Lower lobe of right lung (tissue), 2 donors: ENCODE data around the gene ZNF608. TPM values are rescaled to one million over a fixed set of nuclear protein-coding genes. Genes with fewer than 3 reads are reported as not detected.

Source experiments
- ATAC-seq, 2 donors: fragments of 200-7000 bp; cut with Tn5 transposase; one replicate each; pipeline ENCODE4 v1.9.1; 2020 to 2022; ENCODE audit warnings: mild to moderate bottlenecking in 2 of 2, moderate library complexity in 2 of 2
- DNase-seq: peaks from one replicate; pipeline ENCODE4 v3.0.0-alpha.2; 2020
- H3K27ac ChIP-seq: fragments of 200-600 bp; one replicate; pipeline ENCODE4 v1.8.0; 2022
- H3K27me3 ChIP-seq: fragments of 200-600 bp; one replicate; pipeline ENCODE4 v1.8.0; 2022; ENCODE audit warnings: low read depth
- H3K36me3 ChIP-seq: fragments of 200-600 bp; one replicate; pipeline ENCODE4 v1.8.0; 2022; ENCODE audit warnings: mild to moderate bottlenecking
- H3K4me1 ChIP-seq: fragments of 200-600 bp; one replicate; pipeline ENCODE4 v1.8.0; 2022
- H3K4me3 ChIP-seq: fragments of 200-600 bp; one replicate; pipeline ENCODE4 v1.8.0; 2022; ENCODE audit warnings: mild to moderate bottlenecking
- H3K9me3 ChIP-seq: fragments of 200-600 bp; one replicate; pipeline ENCODE4 v1.8.0; 2022
- CTCF ChIP-seq: fragments of 200-600 bp; IDR thresholded peaks from one replicate; pipeline ENCODE4 v1.8.0; 2022; ENCODE audit warnings: antibody characterized with exemption, mild to moderate bottlenecking
- intact Hi-C: fragments of 100-400 bp; cut with DNase I; formaldehyde crosslinking; loops from one replicate; pipeline ENCODE4 v1.11.0; 2022
- total RNA-seq: library from RNA; stranded (reverse); fragmentation: NEBNext Ultra II Directional; extraction: Animal tissue kit (Norgen Biotek cat#: 25700); gene quantifications from one replicate; pipeline ENCODE4 v1.2.1, GENCODE V29; 2021
- donor health status: DM: no; HTN: yes; CAD: no; lungs with severe emphysema.

Gene ZNF608
- total RNA-seq, 1 donor from 2014 or later, result 27.9 TPM

- no peak for TF ChIP-seq CTCF
- H3K4me3 ChIP-seq, result no peak overlapping the region
- H3K36me3 ChIP-seq, result no peaks in the 10 kb centered on the region
- H3K27me3 ChIP-seq, result peaks cover 4% of the 10 kb centered on the region
- H3K27ac ChIP-seq, result no peak overlapping the region
- intact Hi-C loops, result no loop called here
- DNase-seq (no peak), ATAC-seq (no peak)
- no peaks in the 10 kb centered on the region for H3K4me1 ChIP-seq
- no peaks in the 10 kb centered on the region for H3K9me3 ChIP-seq
Observed at GRCh38 chr5:124751031-124751430, 4.6 kb upstream of the ZNF608 start.

GRCh38 chr5:124748687-124749594 is 2.5 kb upstream of the ZNF608 start:
- peaks cover 6% of the 10 kb centered on the region for H3K4me1 ChIP-seq
- DNase-seq (peak; percentile 68), ATAC-seq (peak; percentile 91)
- H3K36me3 ChIP-seq, result no peaks in the 10 kb centered on the region
- TF ChIP-seq CTCF, result no peak
- intact Hi-C loops, result loop anchor here (10.0 kb wide), 1 partner anchor 94 kb away; no protein-coding TSS in a partner anchor
- peak overlapping the region; percentile 73 for H3K4me3 ChIP-seq
- peaks cover 4% of the 10 kb centered on the region for H3K27me3 ChIP-seq
- H3K27ac ChIP-seq, result peak overlapping the region; percentile 91
- H3K9me3 ChIP-seq, result no peaks in the 10 kb centered on the region

- no peaks in the 10 kb centered on the region for H3K9me3 ChIP-seq
- intact Hi-C loops, result loop anchor here (10.0 kb wide), 1 partner anchor 93 kb away; no protein-coding TSS in a partner anchor
- no peaks in the 10 kb centered on the region for H3K36me3 ChIP-seq
- DNase-seq (no peak), ATAC-seq (peak; percentile 18 to 32)
- H3K4me3 ChIP-seq, result peak overlapping the region; percentile 73
- TF ChIP-seq CTCF, result no peak
- H3K27me3 ChIP-seq, result peaks cover 4% of the 10 kb centered on the region
- H3K4me1 ChIP-seq, result peaks cover 6% of the 10 kb centered on the region
- H3K27ac ChIP-seq, result peak overlapping the region; percentile 91
Observed at GRCh38 chr5:124747791-124748686, 1.6 kb upstream of the ZNF608 start.

GRCh38 chr5:124746916-124747790 is 714 bp upstream of the ZNF608 start:
- Histone ChIP-seq H3K4me3 (peak overlapping the region; percentile 73), H3K36me3 (no peaks in the 10 kb centered on the region), H3K4me1 (peaks cover 6% of the 10 kb centered on the region), H3K27ac (peak overlapping the region; percentile 91), H3K27me3 (peaks cover 4% of the 10 kb centered on the region), H3K9me3 (no peaks in the 10 kb centered on the region)
- no peak for TF ChIP-seq CTCF
- intact Hi-C loops, result loop anchor here (10.0 kb wide), 1 partner anchor 92 kb away; no protein-coding TSS in a partner anchor
- DNase-seq (peak; percentile 75), ATAC-seq (peak; percentile 68 to 74)
